HL-60 (cell line): ENCODE results near the gene KHNYN.

Source experiments
- POLR2AphosphoS5 ChIP-seq: IDR thresholded peaks from 2 replicates; pipeline ENCODE4 v1.6.1; 2012; ENCODE audit warnings: low read depth
- TF ChIP-seq, protein P1 (sequence below): IDR thresholded peaks from one replicate; pipeline ENCODE4 v1.5.1; 2011; ENCODE audit warnings: low read length, control low read depth, inconsistent platforms; ENCODE audit not compliant: insufficient read depth

- TF ChIP-seq, protein P1, sequence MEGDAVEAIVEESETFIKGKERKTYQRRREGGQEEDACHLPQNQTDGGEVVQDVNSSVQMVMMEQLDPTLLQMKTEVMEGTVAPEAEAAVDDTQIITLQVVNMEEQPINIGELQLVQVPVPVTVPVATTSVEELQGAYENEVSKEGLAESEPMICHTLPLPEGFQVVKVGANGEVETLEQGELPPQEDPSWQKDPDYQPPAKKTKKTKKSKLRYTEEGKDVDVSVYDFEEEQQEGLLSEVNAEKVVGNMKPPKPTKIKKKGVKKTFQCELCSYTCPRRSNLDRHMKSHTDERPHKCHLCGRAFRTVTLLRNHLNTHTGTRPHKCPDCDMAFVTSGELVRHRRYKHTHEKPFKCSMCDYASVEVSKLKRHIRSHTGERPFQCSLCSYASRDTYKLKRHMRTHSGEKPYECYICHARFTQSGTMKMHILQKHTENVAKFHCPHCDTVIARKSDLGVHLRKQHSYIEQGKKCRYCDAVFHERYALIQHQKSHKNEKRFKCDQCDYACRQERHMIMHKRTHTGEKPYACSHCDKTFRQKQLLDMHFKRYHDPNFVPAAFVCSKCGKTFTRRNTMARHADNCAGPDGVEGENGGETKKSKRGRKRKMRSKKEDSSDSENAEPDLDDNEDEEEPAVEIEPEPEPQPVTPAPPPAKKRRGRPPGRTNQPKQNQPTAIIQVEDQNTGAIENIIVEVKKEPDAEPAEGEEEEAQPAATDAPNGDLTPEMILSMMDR: no peak
- TF ChIP-seq POLR2AphosphoS5: no peak
Measured at GRCh38 chr14:24441904-24442239, 12.1 kb downstream of the KHNYN start.
